Ovary (tissue), 9 donors: ENCODE results near the gene EDA2R. TPM values are rescaled to one million over a fixed set of nuclear protein-coding genes. Genes with fewer than 3 reads are reported as not detected.

Source experiments
- DNase-seq, 5 donors: peaks; one replicate each; pipeline ENCODE4 v3.0.0-alpha.2; 2019 to 2020
- H3K27ac ChIP-seq, 2 donors: fragments of 200-600 bp; one replicate each; pipeline versions ENCODE4 v1.5.1 to v1.8.0; 2019 to 2022
- H3K27me3 ChIP-seq: fragments of 200-600 bp; one replicate; pipeline ENCODE4 v1.8.0; 2022
- H3K36me3 ChIP-seq: fragments of 200-600 bp; sonication (generic); one replicate; pipeline ENCODE4 v1.5.1; 2019
- H3K4me1 ChIP-seq: one replicate; pipeline ENCODE4 v1.8.1; 2013; ENCODE audit warnings: mild to moderate bottlenecking, moderate library complexity; ENCODE audit not compliant: insufficient read depth
- H3K4me3 ChIP-seq: fragments of 200-600 bp; sonication (generic); one replicate; pipeline ENCODE4 v1.5.1; 2017
- H3K9me3 ChIP-seq, 2 donors: fragments of 200-600 bp in 1 of 2; sonication (generic) in 1 of 2; one replicate each; pipeline versions ENCODE4 v1.5.1 to v1.8.1; 2013 to 2019; ENCODE audit warnings: mild to moderate bottlenecking in 1 of 2, moderate library complexity in 1 of 2
- EP300 ChIP-seq: sonication (generic); formaldehyde crosslinking; IDR thresholded peaks from one replicate; pipeline ENCODE4 v1.6.1; 2017; ENCODE audit warnings: antibody characterized with exemption
- POLR2A ChIP-seq: fragments of 450-650 bp; IDR thresholded peaks from one replicate; pipeline ENCODE4 v1.6.1; 2017; ENCODE audit warnings: antibody characterized with exemption, mild to moderate bottlenecking, moderate library complexity
- WGBS, 3 donors: extraction: QIAGEN DNeasy Blood & Tissue Kit in 1 of 3; methylation state at CpG; one replicate each; pipeline versions ENCODE4 v1.1.5 to v1.1.7; 2013 to 2017; 5-methylcytosine and 5-hydroxymethylcytosine counted together
- intact Hi-C, 4 donors: fragments of 100-400 bp; cut with DNase I; formaldehyde crosslinking; loops; one replicate each; pipeline versions ENCODE4 v1.11.0 to v1.15.1; 2022 to 2023
- polyA plus RNA-seq, 2 donors: library from polyadenylated mRNA; stranded (reverse); fragments of 200-250 nt in 1 of 2; fragments of 350-450 nt in 1 of 2; fragmentation: Illumina TruSeq in 1 of 2; extraction: RNeasy Lipid Tissue Mini Kit (QIAGEN cat#74804) in 1 of 2; gene quantifications; one replicate each; pipeline ENCODE4 v1.2.3, GENCODE V29; 2013 to 2014
- total RNA-seq, 7 donors: library from RNA; depleted of rRNA in 2 of 7; stranded (reverse); fragments of >200 nt in 2 of 7; fragmentation: NEBNext Ultra II Directional in 3 of 7; extraction: Animal tissue kit (Norgen Biotek cat#: 25700) in 3 of 7; gene quantifications; one replicate each; pipeline versions ENCODE4 v1.1.0 to v1.2.4, GENCODE V29; 2016 to 2023
- TF ChIP-seq, protein P1 (sequence below), 3 donors: fragments of 450-650 bp in 2 of 3; fragments of 200-600 bp in 1 of 3; IDR thresholded peaks; one replicate each; pipeline versions ENCODE4 v1.5.1 to v1.8.0; 2016 to 2022; ENCODE audit warnings: antibody characterized with exemption in 3 of 3, mild to moderate bottlenecking in 1 of 3
- donor health status: DM: no; HTN: no; CAD: no; lungs with moderate emphysema.
- donor health status: DM: no; HTN: no; CAD: no.
- donor health status: Bipolar disorder and iron deficiency.
- donor health status: DM: yes; HTN: yes; CAD: no.
- donor health status: DM: no; HTN: no; CAD: no.
- donor health status: DM: yes; HTN: yes; CAD: no.

EDA2R gene
- total and polyA plus RNA-seq, 9 donors: 1.5 to 9.6 (median 6.0) TPM

DNA sequence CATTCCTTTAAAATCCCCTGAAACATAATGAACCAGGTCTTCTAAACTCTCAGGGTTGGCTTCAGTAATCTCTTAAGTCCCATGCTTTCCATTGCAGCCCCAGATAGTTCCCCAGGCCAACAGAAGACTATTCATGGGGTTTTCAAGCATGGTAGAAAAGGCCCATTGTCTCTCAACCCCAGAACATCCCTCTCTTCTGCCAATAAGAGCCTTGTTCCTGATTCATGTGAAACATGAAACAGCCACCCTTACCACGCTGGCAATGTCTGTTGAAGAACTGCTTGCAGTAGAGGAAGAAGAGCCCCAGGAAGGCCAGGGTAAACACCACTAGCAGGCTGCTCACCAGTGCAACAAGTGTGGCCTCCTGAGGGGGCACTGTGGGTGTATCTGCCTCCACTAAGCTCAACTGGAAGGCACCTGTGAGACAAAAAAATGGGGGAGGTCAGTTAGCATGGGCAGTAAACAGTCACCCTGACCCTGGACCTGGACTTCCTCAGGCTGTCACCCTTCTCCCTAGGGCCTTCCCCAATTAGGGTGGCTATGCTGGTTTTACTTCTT, 36.4 kb downstream of the EDA2R start:
- Histone ChIP-seq H3K36me3 (no peaks in the 10 kb centered on the region), H3K27me3 (no peaks in the 10 kb centered on the region), H3K4me3 (no peak overlapping the region), H3K9me3 (peaks cover 0 to 2% of the 10 kb centered on the region in 2 donors), H3K27ac (no peak overlapping the region), H3K4me1 (no peaks in the 10 kb centered on the region)
- 29 to 49% (median 46%) methylated on average over 1 of the region's 1 CpG for WGBS, 3 donors
- TF ChIP-seq POLR2A: no peak
- no peak for TF ChIP-seq EP300
- TF ChIP-seq, protein P1, sequence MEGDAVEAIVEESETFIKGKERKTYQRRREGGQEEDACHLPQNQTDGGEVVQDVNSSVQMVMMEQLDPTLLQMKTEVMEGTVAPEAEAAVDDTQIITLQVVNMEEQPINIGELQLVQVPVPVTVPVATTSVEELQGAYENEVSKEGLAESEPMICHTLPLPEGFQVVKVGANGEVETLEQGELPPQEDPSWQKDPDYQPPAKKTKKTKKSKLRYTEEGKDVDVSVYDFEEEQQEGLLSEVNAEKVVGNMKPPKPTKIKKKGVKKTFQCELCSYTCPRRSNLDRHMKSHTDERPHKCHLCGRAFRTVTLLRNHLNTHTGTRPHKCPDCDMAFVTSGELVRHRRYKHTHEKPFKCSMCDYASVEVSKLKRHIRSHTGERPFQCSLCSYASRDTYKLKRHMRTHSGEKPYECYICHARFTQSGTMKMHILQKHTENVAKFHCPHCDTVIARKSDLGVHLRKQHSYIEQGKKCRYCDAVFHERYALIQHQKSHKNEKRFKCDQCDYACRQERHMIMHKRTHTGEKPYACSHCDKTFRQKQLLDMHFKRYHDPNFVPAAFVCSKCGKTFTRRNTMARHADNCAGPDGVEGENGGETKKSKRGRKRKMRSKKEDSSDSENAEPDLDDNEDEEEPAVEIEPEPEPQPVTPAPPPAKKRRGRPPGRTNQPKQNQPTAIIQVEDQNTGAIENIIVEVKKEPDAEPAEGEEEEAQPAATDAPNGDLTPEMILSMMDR (IDR thresholded peaks at IDR 0.05): no peak
- intact Hi-C loops: no loop called here
- no peak for DNase-seq

DNA sequence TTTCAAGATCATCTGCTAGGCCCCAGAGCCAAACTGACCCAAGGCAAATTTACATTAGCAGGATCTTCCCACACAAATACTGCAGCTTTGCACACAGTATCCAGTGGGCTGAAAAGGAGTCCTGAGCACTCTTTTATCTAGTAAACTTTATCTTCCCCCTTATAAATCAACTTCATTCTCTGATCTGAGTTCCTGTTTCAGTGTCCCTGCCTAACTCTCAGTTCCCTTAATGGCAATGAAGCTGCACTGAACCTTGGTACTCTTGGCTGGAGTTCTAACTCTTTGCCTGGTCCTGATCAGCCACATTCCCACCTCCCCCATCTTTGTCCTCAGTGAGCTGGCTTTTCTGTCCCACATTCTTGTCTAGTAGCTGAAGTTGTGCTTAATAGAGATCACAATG, 37.4 kb downstream of the EDA2R start:
- TF ChIP-seq POLR2A (no peak), EP300 (no peak)
- TF ChIP-seq, protein P1 (IDR thresholded peaks at IDR 0.05): no peak
- intact Hi-C loops: no loop called here
- Histone ChIP-seq H3K4me1 (no peaks in the 10 kb centered on the region), H3K27me3 (no peaks in the 10 kb centered on the region), H3K36me3 (no peaks in the 10 kb centered on the region), H3K4me3 (no peak overlapping the region), H3K27ac (no peak overlapping the region), H3K9me3 (peaks cover 0 to 6% of the 10 kb centered on the region in 2 donors)
- DNase-seq: no peak

DNA sequence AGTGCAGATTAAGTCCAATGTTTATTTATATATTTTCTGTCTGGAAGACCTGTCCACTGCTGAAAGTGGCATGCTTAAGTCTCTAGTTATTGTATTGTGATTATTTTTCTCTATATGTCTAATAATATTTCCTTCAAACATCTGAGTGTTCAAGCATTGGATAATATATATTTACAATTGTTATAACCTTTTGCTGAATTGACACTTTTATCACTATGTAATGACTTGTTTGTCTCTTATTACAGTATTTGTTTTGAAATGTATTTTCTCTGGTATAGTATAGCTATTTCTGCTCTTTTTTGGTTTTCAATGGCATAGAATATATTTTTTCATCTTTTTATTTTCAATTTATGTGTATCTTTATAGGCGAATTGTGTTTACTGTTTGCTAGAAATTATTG, 59.7 kb downstream of the EDA2R start:
- H3K27me3 ChIP-seq: no peaks in the 10 kb centered on the region
- H3K4me1 ChIP-seq: no peaks in the 10 kb centered on the region
- no peak for DNase-seq
- no peak overlapping the region for H3K4me3 ChIP-seq
- no peak overlapping the region for H3K27ac ChIP-seq
- H3K9me3 ChIP-seq: no peaks in the 10 kb centered on the region
- intact Hi-C loops: no loop called here
- WGBS, 3 donors: 24 to 46% (median 25%) methylated on average over 1 of the region's 1 CpG
- no peaks in the 10 kb centered on the region for H3K36me3 ChIP-seq
- no peak for TF ChIP-seq POLR2A
- TF ChIP-seq EP300: no peak
- TF ChIP-seq, protein P1 (IDR thresholded peaks at IDR 0.05): no peak

DNA sequence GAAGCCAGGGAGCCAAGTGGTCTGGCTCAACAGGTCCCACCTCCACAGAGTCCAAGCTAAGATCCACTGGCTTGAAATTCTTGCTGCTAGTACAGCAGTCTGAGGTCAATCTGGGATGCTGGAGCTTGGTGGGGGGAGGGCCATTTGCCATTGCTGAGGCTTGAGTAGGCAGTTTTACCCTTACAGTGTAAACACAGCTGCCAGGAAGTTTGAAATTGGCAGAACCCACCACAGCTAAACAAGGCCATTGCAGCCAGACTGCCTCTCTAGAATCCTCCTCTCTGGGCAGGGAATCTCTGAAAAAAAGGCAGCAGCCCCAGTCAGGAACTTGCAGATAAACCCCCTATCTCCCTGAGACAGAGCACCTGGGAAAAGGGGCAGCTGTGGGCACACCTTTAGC, 84.9 kb downstream of the EDA2R start:
- TF ChIP-seq POLR2A: no peak
- TF ChIP-seq, protein P1 (IDR thresholded peaks at IDR 0.05): no peak
- no peak for TF ChIP-seq EP300

More for the DNA sequence above, 84.9 kb downstream of the EDA2R start:
- no peak overlapping the region for H3K27ac ChIP-seq
- no peak overlapping the region for H3K4me3 ChIP-seq
- H3K4me1 ChIP-seq: no peaks in the 10 kb centered on the region
- H3K36me3 ChIP-seq: no peaks in the 10 kb centered on the region
- no peak for DNase-seq
- H3K9me3 ChIP-seq: no peaks in the 10 kb centered on the region
- no peaks in the 10 kb centered on the region for H3K27me3 ChIP-seq
- intact Hi-C loops: no loop called here
